GM18909 (cell line): Measurements from ENCODE around the gene S100A11.

Source experiments
- ATAC-seq: cut with Tn5 transposase; IDR thresholded peaks from one replicate; pipeline ENCODE4 v1.9.1; 2021; ENCODE audit warnings: mild to moderate bottlenecking; ENCODE audit not compliant: unreplicated experiment, poor library complexity

Gene S100A11

DNA sequence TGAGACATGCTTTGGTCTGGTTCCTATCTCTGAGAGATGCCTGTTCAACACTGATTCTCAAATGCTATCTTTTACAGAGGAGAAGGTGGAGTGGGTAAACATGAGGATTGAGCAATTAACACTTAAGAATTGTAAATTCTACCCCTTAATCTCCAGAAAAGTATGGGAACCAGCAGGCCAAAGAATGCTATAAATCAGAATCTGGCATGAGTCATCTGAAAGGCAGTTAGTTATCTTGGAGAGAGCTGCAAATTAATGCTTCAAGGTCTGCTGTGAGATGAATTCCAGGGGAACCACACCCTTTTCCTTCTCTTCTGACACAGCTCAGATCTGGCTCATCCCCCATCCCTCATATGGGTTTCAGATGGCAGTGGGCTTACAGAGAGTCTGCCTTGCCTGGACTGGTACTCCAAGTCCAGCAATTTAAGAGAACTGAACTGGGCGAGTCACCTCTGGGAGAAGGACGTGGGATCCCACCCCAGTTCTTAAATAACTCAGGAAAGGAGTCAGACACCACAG is 48.3 kb downstream of the S100A11 start:
- ATAC-seq, result no peak

DNA sequence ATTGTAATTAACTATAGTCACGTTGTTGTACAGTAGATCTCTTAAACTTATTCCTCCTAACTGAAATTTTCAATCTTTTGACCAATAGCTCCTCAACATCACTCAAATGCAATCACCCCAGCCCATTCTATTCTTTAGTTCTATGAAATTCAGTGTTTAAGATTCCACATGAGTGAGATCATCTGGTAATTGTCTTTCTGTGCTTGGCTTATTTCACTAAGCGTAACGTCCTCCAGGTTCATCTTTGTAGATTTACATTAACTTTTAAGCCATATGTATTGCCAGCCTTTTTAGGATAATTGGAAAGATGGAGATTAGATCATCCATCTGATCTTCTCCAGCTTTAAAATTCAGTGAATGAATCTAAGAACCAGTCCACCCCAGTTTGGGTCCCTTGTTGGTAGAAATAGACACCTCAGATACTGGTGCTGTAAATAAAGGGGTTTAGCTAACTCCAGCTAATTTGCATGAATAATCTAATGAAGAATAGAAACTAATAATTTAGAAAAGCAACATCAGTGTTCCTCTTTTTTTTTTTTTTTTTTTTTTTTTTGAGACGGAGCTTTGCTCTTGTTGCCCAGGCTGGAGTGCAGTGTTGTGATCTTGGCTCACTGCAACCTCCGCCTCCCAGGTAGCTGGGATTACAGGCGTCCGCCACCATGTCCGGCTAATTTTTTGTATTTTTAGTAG is 50.2 kb downstream of the S100A11 start:
- ATAC-seq, result no peak

DNA sequence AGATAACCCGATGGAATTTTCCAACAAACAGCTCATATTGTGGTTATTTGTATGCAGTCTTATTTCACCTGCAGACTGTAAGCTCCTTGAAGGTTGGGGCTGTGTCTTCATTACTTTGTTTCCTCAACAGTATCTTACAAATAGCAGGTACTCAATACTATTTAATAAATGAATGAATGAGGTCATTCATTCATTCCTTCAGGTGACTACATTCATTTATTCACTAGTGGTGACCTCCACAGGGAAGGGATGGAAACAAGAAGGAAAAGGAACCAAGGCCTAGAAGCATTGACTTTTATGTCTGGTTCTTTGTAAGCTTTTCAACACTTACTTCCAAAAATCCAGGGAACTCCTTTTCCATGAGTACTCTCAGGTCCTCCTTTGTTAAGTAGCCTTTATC is 51.0 kb downstream of the S100A11 start:
- no peak for ATAC-seq

DNA sequence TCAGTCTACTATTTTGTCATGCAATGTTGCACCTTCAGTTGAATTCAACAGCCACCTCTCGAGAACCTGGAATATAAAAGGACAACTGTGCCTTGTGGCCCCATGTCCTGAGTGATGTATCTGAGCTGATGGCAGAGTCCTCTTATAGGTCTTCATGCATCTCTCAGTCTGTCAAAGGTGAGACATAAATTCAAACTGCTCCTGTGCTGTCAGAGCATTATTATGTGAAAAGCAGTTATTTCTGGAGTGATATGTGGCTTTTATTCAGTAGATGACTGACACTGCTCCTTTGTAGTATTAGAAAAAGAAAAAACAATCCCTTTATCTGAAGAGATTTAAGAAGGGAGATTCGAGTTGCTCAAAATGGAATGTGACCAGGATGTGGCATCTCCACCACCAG is 51.5 kb downstream of the S100A11 start:
- no peak for ATAC-seq

DNA sequence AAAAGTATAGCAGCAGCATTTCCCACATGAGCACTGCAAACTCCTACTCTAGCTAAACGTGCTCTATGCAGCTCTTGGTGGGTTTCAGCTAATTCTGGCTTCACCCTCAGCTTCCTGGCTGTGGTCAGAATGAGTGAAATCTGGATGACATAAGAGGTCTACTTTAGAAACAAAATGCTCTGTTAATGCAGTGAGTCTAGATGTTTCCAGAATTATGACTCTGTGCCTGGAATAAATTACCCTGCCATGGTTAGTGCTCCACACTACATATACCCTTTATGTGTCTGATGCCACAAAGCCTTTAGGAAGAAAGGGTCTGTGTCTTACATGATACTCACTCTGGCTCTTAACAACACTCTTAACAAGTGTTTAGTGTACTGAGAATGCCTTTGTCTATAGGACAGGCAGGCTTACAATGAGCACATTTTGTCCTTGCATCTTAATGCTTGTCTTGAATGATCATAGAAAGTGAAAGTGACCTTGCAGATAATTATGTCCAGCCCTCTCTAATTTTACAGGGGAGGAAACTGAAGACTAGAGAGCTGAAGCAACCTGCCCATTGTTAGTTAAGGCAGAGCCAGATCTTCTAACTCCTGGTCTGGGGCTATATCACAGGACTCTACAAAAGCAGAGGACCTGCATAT is 52.4 kb downstream of the S100A11 start:
- ATAC-seq, result peak; percentile 68
